ENCODE results near the gene HOXD11. TPM values are rescaled to one million over a fixed set of nuclear protein-coding genes. Genes with fewer than 3 reads are reported as not detected.
A peak's percentile ranks its signal among the peaks of the same experiment; 100 is the strongest.

HOXD11 gene
- total and polyA plus RNA-seq, 8 donors, result not detected

DNA sequence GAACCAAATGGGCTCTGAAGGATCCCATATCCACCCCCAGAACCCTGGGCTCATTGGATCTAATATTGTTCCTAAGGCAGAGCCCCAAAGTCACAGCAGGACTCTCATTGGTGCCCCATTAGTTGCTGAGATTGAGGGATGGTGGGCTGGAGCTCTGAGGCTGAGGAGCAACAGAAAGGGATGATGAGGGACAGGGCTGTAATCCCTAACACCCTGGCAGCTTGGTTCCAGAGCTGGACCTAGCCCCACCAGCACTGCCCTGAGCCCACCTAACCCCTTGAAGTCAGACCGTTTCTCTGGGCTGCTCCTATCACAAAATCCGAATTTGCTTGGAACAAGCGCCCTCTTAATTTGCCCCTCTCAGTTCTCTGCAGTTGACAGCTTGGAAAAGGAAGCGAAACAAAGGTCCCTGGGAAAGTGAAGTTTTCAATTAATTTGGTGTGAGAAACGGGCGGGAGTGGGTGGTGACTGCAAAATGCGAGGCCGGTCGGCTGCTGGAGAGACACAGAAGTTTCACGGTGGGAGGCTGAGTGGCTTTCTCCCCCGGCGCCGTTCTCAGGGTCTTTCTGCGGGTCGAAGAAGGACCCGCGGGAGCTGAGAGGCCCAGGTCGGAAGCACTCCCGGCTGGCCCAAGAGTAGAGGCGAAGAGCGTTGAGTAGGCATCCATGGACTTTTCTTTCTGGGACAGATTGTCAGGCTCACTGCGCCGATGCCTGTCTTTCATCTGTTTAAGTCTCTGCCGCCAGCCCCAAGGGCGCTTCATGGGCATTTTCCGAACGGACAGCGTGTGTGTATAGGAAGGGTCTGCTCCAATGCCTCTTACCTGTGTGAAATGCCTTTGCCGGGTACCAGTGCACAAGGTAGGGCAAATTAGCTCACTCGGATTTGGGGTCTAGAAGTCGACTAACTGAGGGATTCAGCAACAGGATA is 15.5 kb upstream of the HOXD11 start:
- intact Hi-C loops (cut with DNase I), result loop anchor here in 1 of 3 donors (5.0 kb wide), 1 partner anchor 404 kb away; no protein-coding TSS in a partner anchor
- no peak overlapping the region for H3K27ac ChIP-seq
- H3K27me3 ChIP-seq, result peaks cover 16 to 94% (median 34%) of the 10 kb centered on the region in 4 donors
- H3K4me3 ChIP-seq, result no peak overlapping the region
- WGBS, 2 donors, result 8 to 9% methylated on average over 31 of the region's 31 CpGs
- ATAC-seq (no peak), FAIRE-seq (no peak), DNase-seq (no peak)
- peaks cover 0 to 13% (median under 1%) of the 10 kb centered on the region in 3 donors for H3K4me1 ChIP-seq
- TF ChIP-seq, protein P1, sequence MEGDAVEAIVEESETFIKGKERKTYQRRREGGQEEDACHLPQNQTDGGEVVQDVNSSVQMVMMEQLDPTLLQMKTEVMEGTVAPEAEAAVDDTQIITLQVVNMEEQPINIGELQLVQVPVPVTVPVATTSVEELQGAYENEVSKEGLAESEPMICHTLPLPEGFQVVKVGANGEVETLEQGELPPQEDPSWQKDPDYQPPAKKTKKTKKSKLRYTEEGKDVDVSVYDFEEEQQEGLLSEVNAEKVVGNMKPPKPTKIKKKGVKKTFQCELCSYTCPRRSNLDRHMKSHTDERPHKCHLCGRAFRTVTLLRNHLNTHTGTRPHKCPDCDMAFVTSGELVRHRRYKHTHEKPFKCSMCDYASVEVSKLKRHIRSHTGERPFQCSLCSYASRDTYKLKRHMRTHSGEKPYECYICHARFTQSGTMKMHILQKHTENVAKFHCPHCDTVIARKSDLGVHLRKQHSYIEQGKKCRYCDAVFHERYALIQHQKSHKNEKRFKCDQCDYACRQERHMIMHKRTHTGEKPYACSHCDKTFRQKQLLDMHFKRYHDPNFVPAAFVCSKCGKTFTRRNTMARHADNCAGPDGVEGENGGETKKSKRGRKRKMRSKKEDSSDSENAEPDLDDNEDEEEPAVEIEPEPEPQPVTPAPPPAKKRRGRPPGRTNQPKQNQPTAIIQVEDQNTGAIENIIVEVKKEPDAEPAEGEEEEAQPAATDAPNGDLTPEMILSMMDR (IDR thresholded peaks at IDR 0.05), result no peak
- no peaks in the 10 kb centered on the region for H3K9me3 ChIP-seq
- no peaks in the 10 kb centered on the region for H3K36me3 ChIP-seq

DNA sequence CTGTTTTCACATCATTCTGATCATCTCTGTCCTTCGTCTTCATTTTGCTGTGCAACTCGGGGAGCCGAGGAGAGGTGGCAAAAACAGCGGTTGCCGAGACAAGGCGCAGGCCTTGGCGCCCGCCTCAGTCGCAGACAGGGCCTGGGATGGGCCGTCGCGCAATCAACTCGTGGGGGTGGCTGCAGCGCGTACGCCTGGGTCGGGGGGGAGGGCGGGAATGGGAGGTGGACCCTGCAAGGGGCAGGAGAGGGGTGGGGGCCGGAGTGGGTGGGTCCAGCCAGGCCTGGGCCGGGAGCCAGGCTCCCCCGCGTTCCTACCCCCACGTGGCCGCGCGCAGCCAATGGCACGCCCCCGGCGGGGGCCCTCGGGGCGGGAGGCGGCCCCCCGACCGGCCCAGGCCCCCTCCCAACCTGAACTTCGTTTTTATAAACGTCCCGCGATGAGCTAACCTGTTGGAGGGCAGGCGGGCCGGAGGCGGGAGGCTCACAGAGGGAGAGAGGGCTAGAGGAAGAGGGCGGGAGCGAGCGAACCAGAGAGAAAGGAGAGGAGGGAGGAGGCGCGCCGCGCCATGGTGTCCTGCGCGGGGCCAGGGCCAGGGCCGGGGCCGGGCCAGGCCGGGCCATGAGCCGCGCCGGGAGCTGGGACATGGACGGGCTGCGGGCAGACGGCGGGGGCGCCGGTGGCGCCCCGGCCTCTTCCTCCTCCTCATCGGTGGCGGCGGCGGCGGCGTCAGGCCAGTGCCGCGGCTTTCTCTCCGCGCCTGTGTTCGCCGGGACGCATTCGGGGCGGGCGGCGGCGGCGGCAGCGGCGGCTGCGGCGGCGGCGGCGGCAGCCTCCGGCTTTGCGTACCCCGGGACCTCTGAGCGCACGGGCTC is 14.6 kb upstream of the HOXD11 start, which contains the start of gene HOXD13:
HOXD13 (plus strand) TSS at position 452 of the 875 bp plus-strand sequence; CDS start at position 622, 170 bp downstream.
- Histone ChIP-seq H3K4me3 (peak within 1 kb of the TSS in 1 of 4 donors; percentile 37), H3K27ac (no peak within 1 kb of the TSS), H3K36me3 (no peaks in the 10 kb centered on the region), H3K4me1 (peaks cover 0 to 17% (median 4%) of the 10 kb centered on the region in 3 donors), H3K9me3 (no peaks in the 10 kb centered on the region), H3K27me3 (peaks cover 14 to 93% (median 32%) of the 10 kb centered on the region in 4 donors)
- FAIRE-seq (no peak), ATAC-seq (no peak), DNase-seq (peak in 1 of 6 donors; percentile 62)
- 5 to 6% methylated on average over 52 to 95 of the region's 95 CpGs for WGBS, 2 donors
- TF ChIP-seq, protein P1 (IDR thresholded peaks at IDR 0.05), result no peak
- intact Hi-C loops (cut with DNase I), result loop anchor here in 1 of 3 donors (5.0 kb wide), 1 partner anchor 405 kb away; no protein-coding TSS in a partner anchor

DNA sequence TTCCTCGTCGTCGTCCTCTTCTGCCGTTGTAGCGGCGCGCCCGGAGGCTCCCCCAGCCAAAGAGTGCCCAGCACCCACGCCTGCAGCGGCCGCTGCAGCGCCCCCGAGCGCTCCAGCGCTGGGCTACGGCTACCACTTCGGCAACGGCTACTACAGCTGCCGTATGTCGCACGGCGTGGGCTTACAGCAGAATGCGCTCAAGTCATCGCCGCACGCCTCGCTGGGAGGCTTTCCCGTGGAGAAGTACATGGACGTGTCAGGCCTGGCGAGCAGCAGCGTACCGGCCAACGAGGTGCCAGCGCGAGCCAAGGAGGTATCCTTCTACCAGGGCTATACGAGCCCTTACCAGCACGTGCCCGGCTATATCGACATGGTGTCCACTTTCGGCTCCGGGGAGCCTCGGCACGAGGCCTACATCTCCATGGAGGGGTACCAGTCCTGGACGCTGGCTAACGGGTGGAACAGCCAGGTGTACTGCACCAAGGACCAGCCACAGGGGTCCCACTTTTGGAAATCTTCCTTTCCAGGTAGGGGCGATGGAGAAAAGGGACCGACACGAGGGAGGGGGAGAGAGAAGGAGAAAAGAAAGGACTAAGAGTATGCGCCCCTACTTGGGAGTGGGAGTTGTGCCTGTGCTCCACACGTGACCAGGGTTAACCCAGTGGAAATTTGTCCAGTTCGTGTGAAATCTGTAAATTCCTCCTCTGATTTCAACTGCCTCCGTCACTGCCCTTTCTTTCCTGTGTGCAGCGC is 13.8 kb upstream of the HOXD11 start:
- Histone ChIP-seq H3K36me3 (no peaks in the 10 kb centered on the region), H3K9me3 (no peaks in the 10 kb centered on the region), H3K27me3 (peaks cover 10 to 90% (median 32%) of the 10 kb centered on the region in 4 donors), H3K27ac (no peak overlapping the region), H3K4me1 (peaks cover 0 to 11% (median 4%) of the 10 kb centered on the region in 3 donors), H3K4me3 (peak overlapping the region in 1 of 4 donors; percentile 37)
- DNase-seq, result peak in 1 of 6 donors; percentile 66
- no peak for FAIRE-seq
- 3 to 4% methylated on average over 52 to 53 of the region's 53 CpGs for WGBS, 2 donors
- intact Hi-C loops (cut with DNase I), result loop anchor here in 1 of 3 donors (5.0 kb wide), 1 partner anchor 406 kb away; no protein-coding TSS in a partner anchor
- no peak for ATAC-seq
- TF ChIP-seq, protein P1 (IDR thresholded peaks at IDR 0.05), result no peak

DNA sequence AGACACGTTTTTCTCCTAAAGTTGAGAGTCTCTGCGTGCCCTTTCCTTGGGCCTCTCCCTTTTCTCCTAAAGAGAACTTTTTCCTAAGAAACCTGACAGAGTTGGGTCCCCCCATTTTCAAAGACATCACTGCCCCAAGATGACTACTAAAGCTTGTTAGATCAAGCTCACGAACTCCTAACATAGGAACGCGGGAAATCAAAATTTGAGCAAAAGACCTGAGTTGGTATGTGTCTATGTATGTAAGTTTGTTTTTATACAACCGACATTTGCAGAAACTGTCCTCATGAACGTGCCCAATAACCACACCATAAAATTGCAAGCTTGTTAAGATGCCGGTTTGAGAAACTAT is 13.2 kb upstream of the HOXD11 start:
- ATAC-seq (no peak), DNase-seq (no peak), FAIRE-seq (no peak)
- Histone ChIP-seq H3K4me1 (peaks cover 0 to 11% (median 4%) of the 10 kb centered on the region in 3 donors), H3K9me3 (no peaks in the 10 kb centered on the region), H3K36me3 (no peaks in the 10 kb centered on the region), H3K27me3 (peaks cover 10 to 90% (median 34%) of the 10 kb centered on the region in 4 donors), H3K27ac (no peak overlapping the region), H3K4me3 (no peak overlapping the region)
- TF ChIP-seq, protein P1 (IDR thresholded peaks at IDR 0.05), result no peak
- WGBS, 2 donors, result 5 to 8% methylated on average over 8 of the region's 8 CpGs
- intact Hi-C loops (cut with DNase I), result loop anchor here in 1 of 3 donors (5.0 kb wide), 1 partner anchor 407 kb away; no protein-coding TSS in a partner anchor
